Parathyroid adenoma (tissue), 2 donors: ENCODE results near the gene FBXO42.

Source experiments
- H2AFZ ChIP-seq: fragments of 300-600 bp; sonication (generic); one replicate; pipeline ENCODE4 v1.7.0; 2017; ENCODE audit warnings: antibody characterized with exemption, mild to moderate bottlenecking
- H3K27ac ChIP-seq: fragments of 300-600 bp; sonication (generic); one replicate; pipeline ENCODE4 v1.7.0; 2017
- H3K27me3 ChIP-seq: fragments of 300-600 bp; sonication (generic); one replicate; pipeline ENCODE4 v1.7.0; 2017; ENCODE audit warnings: low read length; ENCODE audit not compliant: control insufficient read depth, insufficient read depth
- H3K36me3 ChIP-seq: fragments of 300-600 bp; sonication (generic); one replicate; pipeline ENCODE4 v1.7.0; 2017; ENCODE audit warnings: low read length; ENCODE audit not compliant: control insufficient read depth, insufficient read depth
- H3K4me1 ChIP-seq: fragments of 300-600 bp; sonication (generic); one replicate; pipeline ENCODE4 v1.7.0; 2017; ENCODE audit warnings: control low read depth
- H3K4me2 ChIP-seq: fragments of 300-600 bp; sonication (generic); one replicate; pipeline ENCODE4 v1.7.0; 2017; ENCODE audit warnings: low read length
- H3K4me3 ChIP-seq: fragments of 300-600 bp; sonication (generic); one replicate; pipeline ENCODE4 v1.7.0; 2017; ENCODE audit warnings: low read depth, low read length
- H3K79me2 ChIP-seq: fragments of 300-600 bp; sonication (generic); one replicate; pipeline ENCODE4 v1.7.0; 2017; ENCODE audit warnings: control low read depth
- H3K9ac ChIP-seq: fragments of 300-600 bp; sonication (generic); one replicate; pipeline ENCODE4 v1.7.0; 2017; ENCODE audit warnings: mild to moderate bottlenecking
- H3K9me3 ChIP-seq: fragments of 300-600 bp; sonication (generic); one replicate; pipeline ENCODE4 v1.7.0; 2017; ENCODE audit warnings: low read length; ENCODE audit not compliant: control insufficient read depth
- CTCF ChIP-seq: fragments of 300-600 bp; sonication (generic); IDR thresholded peaks from one replicate; pipeline ENCODE4 v1.7.0; 2017; ENCODE audit warnings: antibody characterized with exemption, mild to moderate bottlenecking
- donor health status: primary hyperparathyroidism.

FBXO42 gene

GRCh38 chr1:16307222-16307621 is 45.1 kb downstream of the FBXO42 start:
- H3K4me3 ChIP-seq, result no peak overlapping the region
- no peak for TF ChIP-seq CTCF

GRCh38 chr1:16302709-16303627 is 49.3 kb downstream of the FBXO42 start:
- Histone ChIP-seq H3K4me3 (no peak overlapping the region), H3K4me2 (no peak overlapping the region), H3K79me2 (peaks cover 2% of the 10 kb centered on the region), H3K9ac (no peak overlapping the region), H2AFZ (no peak overlapping the region), H3K27ac (no peak overlapping the region), H3K27me3 (no peaks in the 10 kb centered on the region), H3K9me3 (no peaks in the 10 kb centered on the region), H3K36me3 (no peaks in the 10 kb centered on the region), H3K4me1 (no peaks in the 10 kb centered on the region)
- no peak for TF ChIP-seq CTCF

More at GRCh38 chr1:16307222-16307621, 45.1 kb downstream of the FBXO42 start:
- Histone ChIP-seq H3K36me3 (no peaks in the 10 kb centered on the region), H3K9me3 (no peaks in the 10 kb centered on the region), H3K4me2 (no peak overlapping the region), H2AFZ (no peak overlapping the region), H3K9ac (no peak overlapping the region), H3K79me2 (peaks cover 2% of the 10 kb centered on the region), H3K27me3 (no peaks in the 10 kb centered on the region), H3K4me1 (no peaks in the 10 kb centered on the region), H3K27ac (no peak overlapping the region)

- H3K4me1 ChIP-seq, result no peaks in the 10 kb centered on the region
- no peaks in the 10 kb centered on the region for H3K9me3 ChIP-seq
- H3K4me2 ChIP-seq, result no peak overlapping the region
- H3K79me2 ChIP-seq, result no peaks in the 10 kb centered on the region
- H3K4me3 ChIP-seq, result no peak overlapping the region
- no peaks in the 10 kb centered on the region for H3K27me3 ChIP-seq
- no peak overlapping the region for H2AFZ ChIP-seq
- no peak overlapping the region for H3K9ac ChIP-seq
- TF ChIP-seq CTCF, result no peak
- no peaks in the 10 kb centered on the region for H3K36me3 ChIP-seq
- H3K27ac ChIP-seq, result no peak overlapping the region
Measured at GRCh38 chr1:16300436-16300835, 51.8 kb downstream of the FBXO42 start.

GRCh38 chr1:16298653-16299052 is 53.6 kb downstream of the FBXO42 start:
- Histone ChIP-seq H3K36me3 (no peaks in the 10 kb centered on the region), H3K4me2 (no peak overlapping the region), H3K27ac (no peak overlapping the region), H3K79me2 (no peaks in the 10 kb centered on the region), H3K4me3 (no peak overlapping the region), H3K9ac (no peak overlapping the region), H3K9me3 (no peaks in the 10 kb centered on the region), H2AFZ (no peak overlapping the region), H3K27me3 (no peaks in the 10 kb centered on the region), H3K4me1 (no peaks in the 10 kb centered on the region)
- TF ChIP-seq CTCF, result no peak

- H3K9ac ChIP-seq, result no peak overlapping the region
- H3K9me3 ChIP-seq, result no peaks in the 10 kb centered on the region
- no peaks in the 10 kb centered on the region for H3K27me3 ChIP-seq
- H2AFZ ChIP-seq, result no peak overlapping the region
- H3K36me3 ChIP-seq, result no peaks in the 10 kb centered on the region
- H3K79me2 ChIP-seq, result no peaks in the 10 kb centered on the region
- H3K4me3 ChIP-seq, result no peak overlapping the region
- TF ChIP-seq CTCF, result no peak
- H3K4me1 ChIP-seq, result no peaks in the 10 kb centered on the region
- H3K4me2 ChIP-seq, result no peak overlapping the region
- no peak overlapping the region for H3K27ac ChIP-seq
Measured at GRCh38 chr1:16296643-16297042, 55.6 kb downstream of the FBXO42 start.
